SK-N-SH (cell line): ENCODE data around the gene TMIGD2. TPM values are rescaled to one million over a fixed set of nuclear protein-coding genes. Genes with fewer than 3 reads are reported as not detected.
A peak's percentile ranks its signal among the peaks of the same experiment; 100 is the strongest.
"Not testable (repeated sequence)": the region's sequence is repeated elsewhere in the genome, so short reads cannot be mapped to it uniquely, and the experiment has no call there.

Experiments
- CTCF ChIA-PET: fragments of 300-600, 350-600 bp; formaldehyde crosslinking; extraction: SDS; loops from one replicate; lab custom pipeline; 2021; lab: Yijun Ruan, JAX
- POLR2A ChIA-PET: fragments of 350-600 bp; sonication (Branson Sonifier 250); formaldehyde crosslinking; extraction: SDS; loops from one replicate; lab custom pipeline; 2020; ENCODE audit warnings: antibody characterized with exemption, inconsistent platforms; lab: Yijun Ruan, JAX
- DNase-seq: peaks from one replicate; pipeline ENCODE4 v3.0.0; 2012
- H2AFZ ChIP-seq: fragments of 200-600 bp; sonication (generic); 2 replicates; pipeline ENCODE4 v1.8.1; 2016; ENCODE audit warnings: antibody characterized with exemption, mild to moderate bottlenecking, low read depth
- H3F3A ChIP-seq: fragments of 200-600 bp; sonication (generic); replicated peaks from 2 replicates; pipeline ENCODE3; 2016; ENCODE audit warnings: antibody characterized with exemption, mild to moderate bottlenecking; ENCODE audit not compliant: insufficient read depth
- H3K27ac ChIP-seq, 2 experiments: fragments of 200-500 bp in 1 of 2; fragments of 200-600 bp in 1 of 2; sonication (Bioruptor generic) in 1 of 2; sonication (generic), shearing (Covaris generic) in 1 of 2; 2 replicates each; pipeline versions ENCODE4 v1.5.1 to v1.6.1; 2014 to 2016; ENCODE audit warnings: low read depth in 2 of 2, inconsistent platforms in 1 of 2, low read length in 1 of 2, mild to moderate bottlenecking in 1 of 2, mixed read lengths in 1 of 2
- H3K27me3 ChIP-seq: fragments of 200-600 bp; sonication (generic), shearing (Covaris generic); 2 replicates; pipeline ENCODE4 v1.6.1; 2016; ENCODE audit warnings: mixed run types; ENCODE audit not compliant: insufficient read depth
- H3K36me3 ChIP-seq, 2 experiments: fragments of 200-500 bp in 1 of 2; fragments of 200-600 bp in 1 of 2; sonication (Bioruptor generic) in 1 of 2; sonication (generic) in 1 of 2; replicated peaks in 1 of 2; 2 replicates each; pipeline versions ENCODE3 to v1.5.1; 2014 to 2016; ENCODE audit warnings: low read length in 1 of 2, mild to moderate bottlenecking in 1 of 2; ENCODE audit not compliant: insufficient read depth in 2 of 2, control insufficient read depth in 1 of 2
- H3K4me1 ChIP-seq, 2 experiments: fragments of 200-500 bp in 1 of 2; fragments of 200-600 bp in 1 of 2; sonication (Bioruptor generic) in 1 of 2; sonication (generic), shearing (Covaris generic) in 1 of 2; 2 replicates each; pipeline versions ENCODE4 v1.5.1 to v1.6.1; 2014 to 2016; ENCODE audit warnings: low read depth in 1 of 2, low read length in 1 of 2, mixed run types in 1 of 2; ENCODE audit not compliant: insufficient read depth in 2 of 2, control insufficient read depth in 1 of 2
- H3K4me2 ChIP-seq: fragments of 200-600 bp; sonication (generic), shearing (Covaris generic); 2 replicates; pipeline ENCODE4 v1.6.1; 2017; ENCODE audit warnings: mixed run types
- H3K4me3 ChIP-seq, 2 experiments: fragments of 200-500 bp in 1 of 2; fragments of 200-600 bp in 1 of 2; sonication (Bioruptor generic) in 1 of 2; sonication (generic), shearing (Covaris generic) in 1 of 2; 2 replicates each; pipeline versions ENCODE4 v1.5.1 to v1.8.1; 2014 to 2016; ENCODE audit warnings: low read depth in 2 of 2, inconsistent platforms in 1 of 2, low read length in 1 of 2, mild to moderate bottlenecking in 1 of 2, mixed read lengths in 1 of 2, moderate library complexity in 1 of 2
- H3K79me2 ChIP-seq: fragments of 200-600 bp; sonication (generic); 2 replicates; pipeline ENCODE4 v1.8.1; 2017; ENCODE audit warnings: mild to moderate bottlenecking; ENCODE audit not compliant: insufficient read depth
- H3K9ac ChIP-seq: fragments of 200-600 bp; sonication (generic); 2 replicates; pipeline ENCODE4 v1.6.1; 2017; ENCODE audit warnings: mixed run types
- H3K9me2 ChIP-seq: fragments of 200-600 bp; sonication (generic); 2 replicates; pipeline ENCODE4 v1.6.1; 2017; ENCODE audit warnings: mixed run types
- H3K9me3 ChIP-seq: fragments of 200-600 bp; sonication (generic); 2 replicates; pipeline ENCODE4 v1.6.1; 2017; ENCODE audit warnings: mixed run types, mild to moderate bottlenecking, moderate library complexity
- H4K20me1 ChIP-seq: fragments of 200-600 bp; sonication (generic); 2 replicates; pipeline ENCODE4 v1.6.1; 2017; ENCODE audit warnings: mild to moderate bottlenecking, mixed run types; ENCODE audit not compliant: insufficient read depth
- CHD2 ChIP-seq: fragments of 150-350 bp; IDR thresholded peaks from 2 replicates; pipeline ENCODE4 v1.6.1; 2018; ENCODE audit warnings: low read length; ENCODE audit not compliant: partially characterized antibody
- EP300 ChIP-seq, 2 experiments: IDR thresholded peaks; 2 replicates each; pipeline versions ENCODE4 v1.4.0 to v1.6.1; 2012; ENCODE audit warnings: borderline replicate concordance in 1 of 2, low read depth in 1 of 2, low read length in 1 of 2
- FOSL2 ChIP-seq: IDR thresholded peaks from 2 replicates; pipeline ENCODE4 v1.4.0; 2012; ENCODE audit warnings: low read depth, mild to moderate bottlenecking, moderate library complexity, borderline replicate concordance
- GABPA ChIP-seq: IDR thresholded peaks from 2 replicates; pipeline ENCODE4 v1.4.0; 2012; ENCODE audit warnings: low read depth, mild to moderate bottlenecking
- GATA2 ChIP-seq: sonication (generic); formaldehyde crosslinking; IDR thresholded peaks from 2 replicates; pipeline ENCODE4 v1.5.0; 2020; ENCODE audit warnings: mild to moderate bottlenecking, missing genetic modification reagents
- IRF3 ChIP-seq: fragments of 150-350 bp; IDR thresholded peaks from 2 replicates; pipeline ENCODE4 v1.6.1; 2016; ENCODE audit warnings: mild to moderate bottlenecking, low read depth, low read length
- NFIC ChIP-seq: IDR thresholded peaks from 2 replicates; pipeline ENCODE4 v1.4.0; 2012; ENCODE audit warnings: borderline replicate concordance
- NRF1 ChIP-seq: IDR thresholded peaks from 2 replicates; pipeline ENCODE4 v1.6.1; 2012; ENCODE audit warnings: low read depth, mild to moderate bottlenecking, low read length
- PBX3 ChIP-seq: IDR thresholded peaks from 2 replicates; pipeline ENCODE4; 2012
- RCOR1 ChIP-seq: fragments of 150-350 bp; IDR thresholded peaks from 2 replicates; pipeline ENCODE4 v1.6.1; 2017; ENCODE audit warnings: antibody characterized with exemption, low read length
- REST ChIP-seq: IDR thresholded peaks from 2 replicates; pipeline ENCODE4 v1.6.1; 2012; ENCODE audit warnings: mild to moderate bottlenecking, low read depth, low read length, moderate library complexity
- SIN3A ChIP-seq: IDR thresholded peaks from 2 replicates; pipeline ENCODE4 v1.6.1; 2012; ENCODE audit warnings: low read depth, mild to moderate bottlenecking, low read length, moderate library complexity, borderline replicate concordance
- SMC3 ChIP-seq: IDR thresholded peaks from 2 replicates; pipeline ENCODE4 v1.6.1; 2012; ENCODE audit warnings: low read depth, low read length, improper control_type of control experiment
- TEAD4 ChIP-seq: IDR thresholded peaks from 2 replicates; pipeline ENCODE4 v1.4.0; 2012; ENCODE audit warnings: mild to moderate bottlenecking, borderline replicate concordance; ENCODE audit not compliant: insufficient read depth
- YY1 ChIP-seq: IDR thresholded peaks from 2 replicates; pipeline ENCODE4 v1.4.0; 2012; ENCODE audit warnings: low read depth, mild to moderate bottlenecking
- ZBTB33 ChIP-seq: IDR thresholded peaks from 2 replicates; pipeline ENCODE4 v1.4.0; 2012; ENCODE audit warnings: low read depth, borderline replicate concordance
- WGBS: methylation state at CpG from one replicate; pipeline ENCODE4 v1.1.6; 2017; ENCODE audit warnings: low lambda C conversion rate; 5-methylcytosine and 5-hydroxymethylcytosine counted together
- polyA plus RNA-seq, 3 experiments: library from polyadenylated mRNA; depleted of rRNA; stranded (reverse); fragments of >200 nt; gene quantifications; 2 replicates each; pipeline ENCODE4 v1.2.3, GENCODE V29; 2012

The TMIGD2 gene
- polyA plus RNA-seq, 1 of the 3 experiments (the other 2 are of a cell fraction): not detected

- TF ChIP-seq REST (peak; percentile 53), PBX3 (peak; percentile 100), NRF1 (no peak), IRF3 (no peak; the same call in 1 of the 2 replicates), EP300 (IDR thresholded peaks at IDR 0.05; ENCODE audit: borderline replicate concordance in 1 of 2, low read depth in 1 of 2, low read length in 1 of 2) (peak; percentile 18 to 22; a peak in 1 of 4 replicates), TEAD4 (no peak), SMC3 (no peak), NFIC (no peak), RCOR1 (no peak), CHD2 (peak; percentile 92), SIN3A (peak; percentile 34; the same call in 1 of the 2 replicates), ZBTB33 (peak; percentile 83; the same call in 1 of the 2 replicates), GABPA (peak; percentile 99), YY1 (peak; percentile 74), FOSL2 (no peak), GATA2 (CRISPR knock-in tag) (no peak)
These were observed 55.2 kb downstream of the TMIGD2 start, which contains the start of gene YJU2 (continued) for GRCh38 chr19:4246767-4247593.

GRCh38 chr19:4245938-4246337, 56.3 kb downstream of the TMIGD2 start:
- peak overlapping the region; percentile 94 for H2AFZ ChIP-seq
- not testable (repeated sequence) for H4K20me1 ChIP-seq
- WGBS: 96% methylated on average over 6 of the region's 6 CpGs

More at GRCh38 chr19:4245938-4246337, 56.3 kb downstream of the TMIGD2 start:
- H3K9me3 ChIP-seq, H3K36me3 ChIP-seq, H3K9ac ChIP-seq, H3K27me3 ChIP-seq, H3K4me2 ChIP-seq, H3F3A ChIP-seq, POLR2A ChIA-PET, H3K4me3 ChIP-seq, H3K27ac ChIP-seq, H3K4me1 ChIP-seq, H3K9me2 ChIP-seq, DNase-seq: not testable (repeated sequence)
- CTCF ChIA-PET: interaction anchor here (1.5 kb wide), 1 partner anchor 12 kb away, joined by 10 read pairs; no protein-coding TSS in a partner anchor
- H3K79me2 ChIP-seq: peaks cover 11% of the 10 kb centered on the region
